ENCODE data around the gene LEP.

The LEP gene

GRCh38 chr7:128253701-128254100 is 12.6 kb downstream of the LEP start:
- DNase-seq, result no peak

GRCh38 chr7:128254470-128254869 is 13.4 kb downstream of the LEP start:
- no peak for DNase-seq

GRCh38 chr7:128255271-128255670 is 14.2 kb downstream of the LEP start:
- DNase-seq, result no peak

DNA sequence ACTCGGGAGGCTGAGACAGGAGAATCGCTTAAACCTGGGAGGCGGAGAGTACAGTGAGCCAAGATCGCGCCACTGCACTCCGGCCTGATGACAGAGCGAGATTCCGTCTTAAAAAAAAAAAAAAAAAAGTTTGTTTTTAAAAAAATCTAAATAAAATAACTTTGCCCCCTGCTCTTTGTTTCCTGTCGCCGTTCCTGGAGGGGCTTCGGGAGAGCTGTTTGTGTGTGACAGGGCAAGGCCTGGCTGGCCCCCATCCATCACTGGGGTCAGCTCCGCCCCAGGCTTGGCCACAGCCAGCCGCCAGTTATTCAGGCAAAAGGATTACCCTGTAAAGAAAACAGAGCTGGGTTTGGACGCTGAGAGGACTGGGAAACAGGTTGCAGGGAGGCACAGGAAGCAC is 16.4 kb downstream of the LEP start:
- no peak for DNase-seq

- DNase-seq, result no peak
Measured at GRCh38 chr7:128259131-128260061, 18.3 kb downstream of the LEP start.

DNA sequence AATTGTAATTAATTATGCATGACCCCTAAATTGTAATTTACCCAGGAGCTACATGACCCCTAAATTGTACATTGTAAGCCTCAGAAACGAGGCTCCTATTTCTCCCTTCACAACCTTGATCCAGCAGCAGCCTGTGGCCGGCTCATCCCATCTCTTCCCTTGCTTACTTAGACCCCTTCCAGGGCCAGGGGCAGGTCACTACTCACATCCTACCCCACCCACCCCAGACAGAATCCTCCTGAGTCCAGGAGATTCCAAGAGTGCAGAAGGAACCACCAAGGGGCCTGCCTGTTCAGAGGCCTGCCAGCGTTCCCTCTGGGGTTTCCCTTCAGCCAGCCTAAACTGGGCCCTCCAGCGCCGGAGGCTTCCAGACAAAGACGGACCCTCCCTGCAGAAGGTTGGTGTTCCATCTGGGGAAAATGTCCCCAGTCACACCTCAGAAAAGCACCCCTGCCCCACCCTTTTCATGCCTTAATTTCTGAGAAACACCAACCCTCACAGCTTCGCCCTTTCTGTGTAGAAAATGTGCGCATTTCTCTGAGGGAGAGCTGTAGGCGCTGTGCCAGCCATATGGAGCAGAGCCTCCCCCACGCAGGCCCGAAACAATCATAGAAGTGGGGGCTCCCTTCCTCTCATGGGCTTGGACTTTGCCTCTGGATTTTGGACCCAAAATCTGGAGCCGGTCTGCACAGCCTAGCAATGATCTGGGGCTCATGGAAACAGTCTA is 19.2 kb downstream of the LEP start:
- DNase-seq, result no peak

- DNase-seq, result no peak
Measured at GRCh38 chr7:128262273-128263028, 21.4 kb downstream of the LEP start.

DNA sequence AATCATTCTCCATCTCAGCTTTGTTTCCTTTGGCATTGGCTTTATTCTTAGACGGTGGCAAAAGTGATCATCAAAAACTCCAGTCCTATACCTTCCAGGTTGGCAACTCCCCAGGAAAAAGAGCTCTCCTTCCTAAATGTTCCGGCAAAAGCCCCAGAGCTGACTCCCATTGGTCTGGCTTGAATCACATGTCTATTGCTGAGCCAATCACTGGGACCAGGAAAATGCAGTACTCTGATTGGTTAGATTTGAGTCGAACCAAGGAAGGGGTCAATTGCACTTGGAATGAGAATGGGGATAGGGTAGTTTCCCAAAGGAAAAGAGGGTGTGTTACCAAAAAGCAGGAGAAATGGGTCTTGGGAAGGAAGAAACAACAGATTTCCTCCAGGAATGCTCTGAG is 22.3 kb downstream of the LEP start:
- no peak for DNase-seq

GRCh38 chr7:128264477-128264876 is 23.4 kb downstream of the LEP start:
- no peak for DNase-seq

- no peak for DNase-seq
Measured at GRCh38 chr7:128265156-128265905, 24.3 kb downstream of the LEP start.

- DNase-seq, result no peak
Measured at GRCh38 chr7:128265906-128266300, 24.8 kb downstream of the LEP start.

DNA sequence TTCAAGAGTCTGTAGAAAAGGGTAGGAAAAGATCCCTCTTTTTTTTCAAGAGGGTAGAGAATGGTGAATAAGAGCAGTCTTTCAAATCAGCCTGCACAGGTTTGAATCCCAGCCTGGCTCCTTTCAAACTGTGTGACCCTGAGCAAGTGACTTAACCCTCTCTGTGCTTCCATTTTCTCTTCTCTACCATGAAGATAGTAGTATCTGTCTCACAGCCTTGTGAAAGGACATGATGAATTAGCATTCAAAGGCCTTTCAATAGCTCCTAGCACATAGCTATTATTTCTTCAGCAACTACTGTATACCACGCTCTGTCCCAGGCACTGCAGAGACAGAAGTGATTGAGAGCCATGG is 25.4 kb downstream of the LEP start:
- no peak for DNase-seq

GRCh38 chr7:128266883-128267594 is 26.0 kb downstream of the LEP start:
- no peak for DNase-seq

- no peak for DNase-seq
Measured at GRCh38 chr7:128267595-128267924, 26.5 kb downstream of the LEP start.

- no peak for DNase-seq
Measured at GRCh38 chr7:128268233-128268632, 27.2 kb downstream of the LEP start.

- no peak for DNase-seq
Measured at GRCh38 chr7:128270826-128271272, 29.8 kb downstream of the LEP start.

DNA sequence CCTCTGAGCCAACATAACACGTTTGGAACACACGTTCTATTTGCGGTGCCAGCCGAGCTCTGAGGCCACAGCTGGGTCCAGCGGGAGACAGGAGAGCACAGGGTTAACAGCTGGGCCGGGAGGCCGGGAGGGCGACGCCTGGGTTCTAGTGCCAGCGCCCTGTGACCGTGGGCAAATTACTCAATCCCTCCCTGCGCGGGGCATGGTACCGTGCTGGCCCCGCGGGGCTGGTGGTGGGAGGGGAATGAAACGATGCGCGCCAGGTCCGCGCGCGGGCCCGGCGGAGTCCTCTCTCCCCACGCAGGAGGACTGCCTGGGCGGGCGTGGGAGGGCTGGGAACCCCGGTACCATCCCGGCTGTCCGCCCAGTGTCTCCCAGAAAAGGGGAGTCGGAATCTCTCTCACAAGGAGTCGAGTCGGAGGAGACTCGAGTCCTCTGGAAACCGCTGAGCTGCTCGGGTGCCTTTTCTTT is 30.4 kb downstream of the LEP start:
- DNase-seq, result no peak

DNA sequence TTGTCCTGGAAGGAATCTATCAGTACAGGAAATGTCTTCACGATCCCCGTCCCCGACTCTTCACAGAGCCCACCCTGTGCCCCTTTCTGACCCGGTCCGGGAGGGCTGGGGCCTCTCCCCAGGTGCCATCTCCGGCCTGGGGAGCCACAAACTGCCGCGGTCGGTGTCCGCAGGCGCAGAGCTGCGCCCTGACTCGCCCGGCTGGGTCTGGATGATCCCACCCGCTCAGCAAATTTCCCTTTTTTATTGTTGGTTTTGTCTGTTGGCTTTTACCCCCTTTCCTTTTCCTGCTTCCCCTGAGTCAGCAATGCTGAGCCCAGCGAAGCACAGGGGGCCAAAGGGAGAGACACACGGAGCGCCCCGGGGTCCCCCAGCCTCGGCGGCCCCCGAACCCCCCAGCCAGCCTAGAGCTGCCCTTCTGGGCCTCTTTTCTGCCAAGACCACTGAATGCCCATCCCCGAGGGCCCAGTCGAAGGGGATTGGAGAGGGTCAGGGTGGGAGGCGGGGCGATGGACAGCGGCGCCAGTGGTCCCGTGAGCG is 30.9 kb downstream of the LEP start:
- DNase-seq, result no peak

DNA sequence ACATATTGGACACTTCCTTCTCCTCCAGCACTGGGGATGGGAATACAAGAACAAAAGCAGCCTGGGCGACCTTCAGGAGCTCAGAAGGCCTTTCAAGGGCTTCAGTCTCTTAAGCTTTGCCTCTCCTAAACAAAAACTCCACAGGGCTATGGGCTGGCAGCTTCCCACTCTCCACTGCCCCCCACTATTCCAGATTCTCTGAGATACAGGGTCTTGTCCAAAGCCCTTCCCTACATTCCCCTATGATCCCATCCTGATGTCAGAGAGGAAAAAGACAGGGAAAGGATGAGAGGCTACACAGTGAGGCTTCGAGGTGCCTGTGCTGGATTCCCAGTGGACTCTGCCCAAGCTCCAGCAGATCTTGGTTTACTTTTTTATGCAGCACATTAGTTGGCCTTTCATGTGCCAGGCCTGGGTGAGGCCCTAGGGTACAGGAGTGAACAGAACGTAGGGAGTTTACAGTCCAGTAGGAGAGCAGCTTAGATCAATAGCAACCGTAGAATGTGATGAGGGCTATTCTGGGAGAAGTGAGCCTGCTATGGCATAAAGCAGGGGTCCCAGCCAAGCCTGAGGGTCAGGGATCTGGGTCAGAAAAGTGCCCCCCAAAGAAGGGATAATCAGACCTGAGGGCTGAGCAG is 33.3 kb downstream of the LEP start:
- DNase-seq, result no peak

GRCh38 chr7:128274884-128275603 is 34.0 kb downstream of the LEP start:
- no peak for DNase-seq

Data from effector CD4-positive, alpha-beta T cell (primary cell).